SK-N-SH treated with all-trans-retinoic acid at 6 μM for 48 hours (cell line): ENCODE measurements around the gene TWIST2.

ENCODE experiments used
- ESRRG ChIP-seq: fragments of 250-450 bp; sonication (Bioruptor Pico); IDR thresholded peaks from 2 replicates; pipeline ENCODE4 v1.6.1; 2021; ENCODE audit warnings: mild to moderate bottlenecking
- OSR1 ChIP-seq: fragments of 250-450 bp; sonication (Bioruptor Pico); IDR thresholded peaks from 2 replicates; pipeline ENCODE4 v1.8.0; 2022; ENCODE audit warnings: moderate library complexity, mild to moderate bottlenecking, inconsistent platforms
- PPARA ChIP-seq: fragments of 250-450 bp; sonication (Bioruptor Pico); IDR thresholded peaks from 2 replicates; pipeline ENCODE4 v1.5.0; 2020; ENCODE audit warnings: mild to moderate bottlenecking, borderline replicate concordance
- SNAI2 ChIP-seq: fragments of 250-450 bp; sonication (Bioruptor Pico); IDR thresholded peaks from 2 replicates; pipeline ENCODE4 v1.5.0; 2020; ENCODE audit warnings: mild to moderate bottlenecking, moderate library complexity
- TSHZ2 ChIP-seq: fragments of 250-450 bp; sonication (Bioruptor Pico); IDR thresholded peaks from 2 replicates; pipeline ENCODE4 v1.5.0; 2020; ENCODE audit warnings: mild to moderate bottlenecking, moderate library complexity
- ZFP3 ChIP-seq: fragments of 250-450 bp; sonication (Bioruptor Pico); IDR thresholded peaks from 2 replicates; pipeline ENCODE4 v1.5.0; 2020; ENCODE audit warnings: mild to moderate bottlenecking, moderate library complexity

DNA sequence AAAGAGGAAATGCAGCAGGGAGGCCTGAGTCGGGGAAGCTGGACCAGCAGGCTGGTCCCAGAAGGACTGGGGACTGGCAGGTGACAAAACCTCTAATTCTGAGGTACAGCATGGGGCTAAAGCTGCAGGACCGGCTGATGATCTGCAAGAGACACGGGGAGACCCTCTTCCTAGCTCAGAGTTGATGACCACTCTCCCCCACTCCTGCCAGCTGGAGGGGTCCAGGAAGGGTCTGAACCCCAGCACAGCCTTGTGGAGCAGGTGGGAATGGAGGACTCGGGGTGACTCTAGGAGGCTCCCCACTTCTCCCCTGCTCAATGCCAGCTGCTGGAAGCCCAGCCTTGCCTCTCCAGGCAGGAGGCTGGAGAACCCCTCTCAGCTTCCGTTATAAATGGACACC lies 67.7 kb downstream of the TWIST2 start:
- TF ChIP-seq ZFP3 (CRISPR knock-in tag) (no peak), OSR1 (CRISPR knock-in tag) (no peak), ESRRG (no peak), TSHZ2 (CRISPR knock-in tag) (no peak), PPARA (CRISPR knock-in tag) (no peak), SNAI2 (CRISPR knock-in tag) (no peak)
